Neural cell (in vitro differentiated cells): ENCODE measurements around the gene XDH.

Experiments used
- CTCF ChIP-seq: fragments of 450-650 bp; IDR thresholded peaks from 2 replicates; pipeline ENCODE4 v1.5.1; 2014; ENCODE audit warnings: antibody characterized with exemption, mild to moderate bottlenecking, moderate library complexity; ENCODE audit not compliant: poor library complexity, severe bottlenecking
- EP300 ChIP-seq: fragments of 450-650 bp; conservative IDR thresholded peaks from 2 replicates; pipeline ENCODE4 v1.6.1; 2014; ENCODE audit warnings: antibody characterized with exemption, mild to moderate bottlenecking, moderate library complexity; ENCODE audit not compliant: poor library complexity, severe bottlenecking
- EZH2 ChIP-seq: fragments of 200-600, 300-800 bp; shearing (Covaris generic), sonication (generic); IDR thresholded peaks from 2 replicates; pipeline ENCODE4 v1.6.1; 2014; ENCODE audit warnings: antibody characterized with exemption, low read length, borderline replicate concordance, mild to moderate bottlenecking; ENCODE audit not compliant: insufficient read depth, poor library complexity, severe bottlenecking
- MXI1 ChIP-seq: fragments of 450-650 bp; conservative IDR thresholded peaks from 2 replicates; pipeline ENCODE4 v1.6.1; 2014; ENCODE audit warnings: antibody characterized with exemption, mild to moderate bottlenecking; ENCODE audit not compliant: poor library complexity, severe bottlenecking
- TAF1 ChIP-seq: IDR thresholded peaks from 2 replicates; pipeline ENCODE4 v1.6.1; 2012; ENCODE audit warnings: low read depth

- TF ChIP-seq EZH2 = no peak
- no peak for TF ChIP-seq EP300
- TF ChIP-seq CTCF = no peak
- no peak for TF ChIP-seq TAF1
- TF ChIP-seq MXI1 = no peak
These were observed 10.2 kb downstream of the XDH start for GRCh38 chr2:31404302-31404701.
